HCT116 (cell line): ENCODE data around the gene UTS2B.

ENCODE experiments used
- ATF3 ChIP-seq: IDR thresholded peaks from 2 replicates; pipeline ENCODE4 v1.6.1; 2012
- CTCF ChIP-seq, 3 experiments: fragments of 200-600 bp in 1 of 3; sonication (generic) in 1 of 3; IDR thresholded peaks in 2 of 3; conservative IDR thresholded peaks in 1 of 3; 2 replicates each; pipeline ENCODE4 v1.5.1; 2012 to 2017; ENCODE audit warnings: low read depth in 2 of 3, low read length in 2 of 3, antibody characterized with exemption in 1 of 3, borderline replicate concordance in 1 of 3, control low read depth in 1 of 3, mild to moderate bottlenecking in 1 of 3, mixed read lengths in 1 of 3, mixed run types in 1 of 3, moderate library complexity in 1 of 3; ENCODE audit not compliant: insufficient read depth in 1 of 3
- EZH2 ChIP-seq: fragments of 200-600 bp; sonication (generic); IDR thresholded peaks from 2 replicates; pipeline ENCODE4 v1.6.1; 2017; ENCODE audit warnings: antibody characterized with exemption, mixed run types
- EZH2phosphoT487 ChIP-seq: fragments of 200-600 bp; IDR thresholded peaks from 2 replicates; pipeline ENCODE4 v1.6.1; 2018; ENCODE audit warnings: antibody characterized with exemption, borderline replicate concordance
- POLR2A ChIP-seq: IDR thresholded peaks from 2 replicates; pipeline ENCODE4 v1.7.0; 2011; ENCODE audit warnings: borderline replicate concordance; ENCODE audit not compliant: insufficient read depth, insufficient read length; ENCODE audit errors: extremely low read depth
- POLR2AphosphoS5 ChIP-seq: IDR thresholded peaks from 2 replicates; pipeline ENCODE4 v1.6.1; 2011; ENCODE audit warnings: mild to moderate bottlenecking, low read depth, low read length, moderate library complexity
- RAD21 ChIP-seq: IDR thresholded peaks from 2 replicates; pipeline ENCODE4 v1.6.1; 2012; ENCODE audit warnings: low read depth, mild to moderate bottlenecking
- REST ChIP-seq: IDR thresholded peaks from 2 replicates; pipeline ENCODE4 v1.6.1; 2012; ENCODE audit warnings: low read depth
- SIN3A ChIP-seq: IDR thresholded peaks from 2 replicates; pipeline ENCODE4 v1.6.1; 2012; ENCODE audit warnings: low read depth
- SP1 ChIP-seq: IDR thresholded peaks from 2 replicates; pipeline ENCODE4 v1.6.1; 2012; ENCODE audit warnings: low read depth
- SRF ChIP-seq: IDR thresholded peaks from 2 replicates; pipeline ENCODE4 v1.6.1; 2012; ENCODE audit warnings: low read depth
- YY1 ChIP-seq: IDR thresholded peaks from 2 replicates; pipeline ENCODE4 v1.6.1; 2011; ENCODE audit warnings: low read length, low read depth, moderate library complexity, mild to moderate bottlenecking; ENCODE audit not compliant: insufficient replicate concordance; ENCODE audit errors: extremely low read depth
- ZBTB33 ChIP-seq: IDR thresholded peaks from 2 replicates; pipeline ENCODE4 v1.6.1; 2011; ENCODE audit warnings: mild to moderate bottlenecking, low read length, moderate library complexity; ENCODE audit not compliant: insufficient replicate concordance; ENCODE audit errors: extremely low read depth
- ZFX ChIP-seq: fragments of 450-650 bp; IDR thresholded peaks from 2 replicates; pipeline ENCODE4 v1.6.1; 2017

DNA sequence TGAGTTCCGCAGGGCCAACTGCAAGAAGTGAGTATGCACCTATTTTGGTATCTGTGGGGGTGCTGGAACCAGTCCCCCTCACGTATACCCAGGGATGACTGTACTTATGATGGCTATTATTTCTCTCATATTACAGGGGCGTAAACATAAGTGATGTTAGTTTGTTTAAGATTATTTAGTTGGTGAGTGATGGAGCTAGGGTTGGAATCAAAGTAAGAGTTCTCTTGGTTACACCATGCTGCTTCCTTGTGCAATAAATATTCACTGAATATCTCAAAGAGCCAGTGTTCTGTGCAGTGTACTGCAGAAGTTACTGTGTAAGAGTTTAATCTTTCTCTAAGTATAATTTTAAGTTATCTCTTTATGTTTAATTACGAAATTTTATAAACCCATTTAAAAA is 12.8 kb upstream of the UTS2B start:
- no peak for TF ChIP-seq CTCF (IDR thresholded peaks at IDR 0.05 in 2 of 3, conservative IDR thresholded peaks at IDR 0.05 in 1 of 3; ENCODE audit: borderline replicate concordance in 1 of 3, insufficient read depth in 1 of 3, low read depth in 2 of 3, low read length in 2 of 3)
- TF ChIP-seq YY1: no peak
- no peak for TF ChIP-seq EZH2
- no peak for TF ChIP-seq ATF3
- TF ChIP-seq REST: no peak
- TF ChIP-seq SIN3A: no peak
- no peak for TF ChIP-seq POLR2A
- no peak for TF ChIP-seq ZFX
- TF ChIP-seq POLR2AphosphoS5: no peak
- TF ChIP-seq RAD21: no peak
- no peak for TF ChIP-seq EZH2phosphoT487
- no peak for TF ChIP-seq ZBTB33
- no peak for TF ChIP-seq SP1
- no peak for TF ChIP-seq SRF
